ENCODE data around the gene IL17B. TPM values are rescaled to one million over a fixed set of nuclear protein-coding genes. Genes with fewer than 3 reads are reported as not detected.
A peak's percentile ranks its signal among the peaks of the same experiment; 100 is the strongest.

IL17B gene
- total and polyA plus RNA-seq, 7 donors = 0.82 to 9.6 (median 4.8) TPM; not detected in 2

GRCh38 chr5:149424371-149425315, 45.6 kb upstream of the IL17B start:
- H3K27me3 ChIP-seq = no peaks in the 10 kb centered on the region
- TF ChIP-seq CTCF (IDR thresholded peaks at IDR 0.05) (no peak), POLR2AphosphoS5 (IDR thresholded peaks at IDR 0.05) (peak; percentile 45 to 75 (median 70))
- H3K4me3 ChIP-seq = peak overlapping the region in 1 of 4 donors; percentile 13
- H3K27ac ChIP-seq = peak overlapping the region; percentile 96 to 98 (median 98)
- WGBS, 2 donors = 62 to 74% methylated on average over 10 of the region's 10 CpGs
- peaks cover 0 to 70% (median 49%) of the 10 kb centered on the region in 4 donors for H3K4me1 ChIP-seq
- DNase-seq = no peak
- intact Hi-C loops (cut with DNase I) = no loop called here
- H3K36me3 ChIP-seq = peaks cover 97 to 100% (median 98%) of the 10 kb centered on the region in 4 donors
- no peaks in the 10 kb centered on the region for H3K9me3 ChIP-seq

- DNase-seq = peak; percentile 89
Measured at GRCh38 chr5:149423794-149424268, 44.7 kb upstream of the IL17B start.

GRCh38 chr5:149423049-149423793, 44.1 kb upstream of the IL17B start:
- TF ChIP-seq POLR2AphosphoS5 (IDR thresholded peaks at IDR 0.05) (peak in 2 of 4 donors; percentile 65 to 66), POLR2A (IDR thresholded peaks at IDR 0.05) (no peak)
- Histone ChIP-seq H3K4me1 (peaks cover 0 to 78% (median 59%) of the 10 kb centered on the region in 4 donors), H3K27me3 (no peaks in the 10 kb centered on the region), H3K4me3 (no peak overlapping the region), H3K27ac (peak overlapping the region; percentile 96 to 98 (median 98)), H3K36me3 (peaks cover 92 to 100% (median 95%) of the 10 kb centered on the region in 4 donors), H3K9me3 (no peaks in the 10 kb centered on the region)
- no peak for DNase-seq
- intact Hi-C loops (cut with DNase I) = no loop called here
- WGBS, 2 donors = 45 to 64% methylated on average over 9 of the region's 9 CpGs

More at GRCh38 chr5:149423794-149424268, 44.7 kb upstream of the IL17B start:
- Histone ChIP-seq H3K4me1 (peaks cover 0 to 76% (median 54%) of the 10 kb centered on the region in 4 donors), H3K36me3 (peaks cover 97 to 100% (median 98%) of the 10 kb centered on the region in 4 donors), H3K4me3 (peak overlapping the region in 1 of 4 donors; percentile 13), H3K27me3 (no peaks in the 10 kb centered on the region), H3K9me3 (no peaks in the 10 kb centered on the region), H3K27ac (peak overlapping the region; percentile 96 to 98 (median 98))
- TF ChIP-seq POLR2AphosphoS5 (IDR thresholded peaks at IDR 0.05) (peak in 3 of 4 donors; percentile 72 to 88 (median 84)), CTCF (IDR thresholded peaks at IDR 0.05) (no peak)
- 62 to 64% methylated on average over 7 of the region's 7 CpGs for WGBS, 2 donors
- intact Hi-C loops (cut with DNase I) = no loop called here

GRCh38 chr5:149422366-149423048, 43.4 kb upstream of the IL17B start:
- no peaks in the 10 kb centered on the region for H3K27me3 ChIP-seq
- peak in 2 of 4 donors; percentile 38 to 82 for TF ChIP-seq EP300 (IDR thresholded peaks at IDR 0.05)
- no peak for TF ChIP-seq POLR2A (IDR thresholded peaks at IDR 0.05)
- peak; percentile 88 to 96 (median 94) for TF ChIP-seq POLR2AphosphoS5 (IDR thresholded peaks at IDR 0.05)
- no peaks in the 10 kb centered on the region for H3K9me3 ChIP-seq
- DNase-seq = peak; percentile 97
- WGBS, 2 donors = 34 to 58% methylated on average over 19 of the region's 19 CpGs
- peaks cover 0 to 86% (median 66%) of the 10 kb centered on the region in 4 donors for H3K4me1 ChIP-seq
- H3K27ac ChIP-seq = peak overlapping the region; percentile 96 to 98 (median 98)
- intact Hi-C loops (cut with DNase I) = no loop called here
- peak overlapping the region in 1 of 4 donors; percentile 7 for H3K4me3 ChIP-seq
- peaks cover 88 to 100% (median 92%) of the 10 kb centered on the region in 4 donors for H3K36me3 ChIP-seq

- no peak for DNase-seq
- H3K4me1 ChIP-seq = peaks cover 4 to 90% (median 72%) of the 10 kb centered on the region in 4 donors
- intact Hi-C loops (cut with DNase I) = no loop called here
- TF ChIP-seq POLR2AphosphoS5 (IDR thresholded peaks at IDR 0.05) (peak; percentile 50 to 77 (median 73)), CTCF (IDR thresholded peaks at IDR 0.05) (no peak)
- H3K9me3 ChIP-seq = no peaks in the 10 kb centered on the region
- peak overlapping the region in 1 of 4 donors; percentile 75 for H3K4me3 ChIP-seq
- H3K36me3 ChIP-seq = peaks cover 81 to 100% (median 91%) of the 10 kb centered on the region in 4 donors
- H3K27ac ChIP-seq = peak overlapping the region; percentile 96 to 98 (median 98)
- WGBS, 2 donors = 77 to 83% methylated on average over 5 of the region's 5 CpGs
- H3K27me3 ChIP-seq = no peaks in the 10 kb centered on the region
Measured at GRCh38 chr5:149421834-149422233, 42.7 kb upstream of the IL17B start.
